ENCODE results near the gene CXCR4.
"Not testable (repeated sequence)": the region's sequence is repeated elsewhere in the genome, so short reads cannot be mapped to it uniquely, and the experiment has no call there.

Gene CXCR4

GRCh38 chr2:136115183-136115761 is 2.7 kb downstream of the CXCR4 start:
- DNase-seq (ENCODE audit: low read depth) = no peak

- no peak for DNase-seq (ENCODE audit: low read depth)
These were observed 3.6 kb downstream of the CXCR4 start for GRCh38 chr2:136114382-136114781.

GRCh38 chr2:136113209-136113971 is 4.6 kb downstream of the CXCR4 start:
- DNase-seq (ENCODE audit: low read depth) = no peak

GRCh38 chr2:136112317-136113208 is 5.4 kb downstream of the CXCR4 start:
- no peak for DNase-seq (ENCODE audit: low read depth)

GRCh38 chr2:136111711-136112110 is 6.2 kb downstream of the CXCR4 start:
- DNase-seq (ENCODE audit: low read depth) = no peak

- DNase-seq (ENCODE audit: low read depth) = no peak
These were observed 7.4 kb downstream of the CXCR4 start for GRCh38 chr2:136110526-136110925.

- no peak for DNase-seq (ENCODE audit: low read depth)
These were observed 9.5 kb downstream of the CXCR4 start for GRCh38 chr2:136108463-136108862.

GRCh38 chr2:136107051-136108033 is 10.6 kb downstream of the CXCR4 start:
- DNase-seq (ENCODE audit: low read depth) = no peak

GRCh38 chr2:136106505-136106904 is 11.4 kb downstream of the CXCR4 start:
- no peak for DNase-seq (ENCODE audit: low read depth)

GRCh38 chr2:136104977-136105376 is 13.0 kb downstream of the CXCR4 start:
- no peak for DNase-seq (ENCODE audit: low read depth)

GRCh38 chr2:136101042-136101441 is 16.9 kb downstream of the CXCR4 start:
- no peak for DNase-seq (ENCODE audit: low read depth)

GRCh38 chr2:136098441-136098840 is 19.5 kb downstream of the CXCR4 start:
- DNase-seq (ENCODE audit: low read depth) = no peak

GRCh38 chr2:136093583-136093982 is 24.4 kb downstream of the CXCR4 start:
- no peak for DNase-seq (ENCODE audit: low read depth)

GRCh38 chr2:136091899-136092298 is 26.1 kb downstream of the CXCR4 start:
- DNase-seq (ENCODE audit: low read depth) = no peak

GRCh38 chr2:136087901-136088460 is 30.0 kb downstream of the CXCR4 start:
- not testable (repeated sequence) for DNase-seq (ENCODE audit: low read depth)

GRCh38 chr2:136086253-136087016 is 31.5 kb downstream of the CXCR4 start:
- DNase-seq (ENCODE audit: low read depth) = no peak

GRCh38 chr2:136085453-136086209 is 32.3 kb downstream of the CXCR4 start:
- no peak for DNase-seq (ENCODE audit: low read depth)

GRCh38 chr2:136081582-136082210 is 36.3 kb downstream of the CXCR4 start:
- DNase-seq (ENCODE audit: low read depth) = no peak

GRCh38 chr2:136080114-136080513 is 37.8 kb downstream of the CXCR4 start:
- no peak for DNase-seq (ENCODE audit: low read depth)

Measured in CMK (cell line).